ENCODE data around the gene APOL6. TPM values are rescaled to one million over a fixed set of nuclear protein-coding genes. Genes with fewer than 3 reads are reported as not detected.
"Not testable (repeated sequence)": the region's sequence is repeated elsewhere in the genome, so short reads cannot be mapped to it uniquely, and the experiment has no call there.

APOL6 gene
- total and polyA plus RNA-seq, 2 donors (not counting 3 experiments of a cell fraction or from before 2014, with no cell fraction given) = 0.33 to 3.0 TPM

DNA sequence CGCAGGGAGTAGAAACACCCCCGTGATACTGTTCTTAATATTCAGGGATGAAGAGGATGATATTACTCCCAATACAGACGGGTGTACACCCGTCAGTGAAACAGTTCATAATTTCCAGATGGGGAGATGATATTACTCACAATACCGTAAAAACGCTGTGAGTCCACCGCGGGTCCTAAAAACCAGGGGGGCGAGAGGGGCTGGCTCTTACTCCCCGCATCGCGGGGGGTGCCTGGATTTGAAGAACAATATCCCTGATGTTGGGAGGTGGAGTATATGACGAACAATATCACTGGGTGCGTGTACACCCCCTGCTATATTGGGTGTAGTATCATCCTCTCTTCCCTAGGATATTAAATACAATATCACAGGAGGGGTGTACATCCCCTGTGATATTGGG is 48.9 kb downstream of the APOL6 start:
- H2AFZ ChIP-seq (ENCODE audit: low read depth, low read length) = no peak overlapping the region
- dilution Hi-C loops (cut with MboI; ENCODE audit: extremely low pct_ligation_motif_present, low sequenced_read_pairs) = no loop called here
- no peaks in the 10 kb centered on the region for H3K79me2 ChIP-seq (ENCODE audit: control insufficient read depth, insufficient read depth, low read length)
- FAIRE-seq (no peak), DNase-seq (ENCODE audit: low read depth, low spot score) (no peak)
- CTCF ChIA-PET = no interaction called here
- peaks cover 0 to 4% of the 10 kb centered on the region in 2 experiments for H3K27me3 ChIP-seq (ENCODE audit: control insufficient read depth in 2 of 2, insufficient read depth in 2 of 2, low read length in 2 of 2)
- H3K36me3 ChIP-seq (ENCODE audit: control insufficient read depth in 2 of 2, extremely low read depth in 1 of 2, insufficient read depth in 2 of 2, low read length in 2 of 2) = no peaks in the 10 kb centered on the region
- no peaks in the 10 kb centered on the region for H3K9me1 ChIP-seq (replicated peaks; ENCODE audit: control insufficient read depth, extremely low read depth, insufficient read depth, low read length)
- no peak overlapping the region for H3K4me2 ChIP-seq (ENCODE audit: insufficient read depth, low read length)
- POLR2A ChIA-PET = no interaction called here
- no peak overlapping the region for H3K27ac ChIP-seq (ENCODE audit: insufficient read depth, low read depth, low read length)
- BruUV-seq (replicated peaks) = no TSS peak
- no peaks in the 10 kb centered on the region for H3K4me1 ChIP-seq (ENCODE audit: control insufficient read depth, extremely low read depth, insufficient read depth, low read length)
- H3K4me3 ChIP-seq (replicated peaks in 1 of 3; ENCODE audit: insufficient read depth in 1 of 3, low read depth in 1 of 3, low read length in 3 of 3) = no peak overlapping the region
- H3K9ac ChIP-seq (replicated peaks; ENCODE audit: extremely low read depth, insufficient read depth, low read length) = no peak overlapping the region
- no peak for TF ChIP-seq JUN (IDR thresholded peaks at IDR 0.05; ENCODE audit: borderline replicate concordance, insufficient read depth, insufficient read length, low read depth)
- no peak for TF ChIP-seq EZH2 (IDR thresholded peaks at IDR 0.05; ENCODE audit: borderline replicate concordance, low read depth, low read length, severe bottlenecking)
- no peak for TF ChIP-seq GATA2 (IDR thresholded peaks at IDR 0.05; ENCODE audit: insufficient read depth, insufficient read length, low read depth, low read length)
- TF ChIP-seq, protein P1, sequence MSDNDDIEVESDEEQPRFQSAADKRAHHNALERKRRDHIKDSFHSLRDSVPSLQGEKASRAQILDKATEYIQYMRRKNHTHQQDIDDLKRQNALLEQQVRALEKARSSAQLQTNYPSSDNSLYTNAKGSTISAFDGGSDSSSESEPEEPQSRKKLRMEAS (IDR thresholded peaks at IDR 0.05; ENCODE audit: insufficient read depth, insufficient read length) = no peak
- TF ChIP-seq MYC (IDR thresholded peaks at IDR 0.05; ENCODE audit: low read depth, low read length) = no peak
- TF ChIP-seq, protein P2, sequence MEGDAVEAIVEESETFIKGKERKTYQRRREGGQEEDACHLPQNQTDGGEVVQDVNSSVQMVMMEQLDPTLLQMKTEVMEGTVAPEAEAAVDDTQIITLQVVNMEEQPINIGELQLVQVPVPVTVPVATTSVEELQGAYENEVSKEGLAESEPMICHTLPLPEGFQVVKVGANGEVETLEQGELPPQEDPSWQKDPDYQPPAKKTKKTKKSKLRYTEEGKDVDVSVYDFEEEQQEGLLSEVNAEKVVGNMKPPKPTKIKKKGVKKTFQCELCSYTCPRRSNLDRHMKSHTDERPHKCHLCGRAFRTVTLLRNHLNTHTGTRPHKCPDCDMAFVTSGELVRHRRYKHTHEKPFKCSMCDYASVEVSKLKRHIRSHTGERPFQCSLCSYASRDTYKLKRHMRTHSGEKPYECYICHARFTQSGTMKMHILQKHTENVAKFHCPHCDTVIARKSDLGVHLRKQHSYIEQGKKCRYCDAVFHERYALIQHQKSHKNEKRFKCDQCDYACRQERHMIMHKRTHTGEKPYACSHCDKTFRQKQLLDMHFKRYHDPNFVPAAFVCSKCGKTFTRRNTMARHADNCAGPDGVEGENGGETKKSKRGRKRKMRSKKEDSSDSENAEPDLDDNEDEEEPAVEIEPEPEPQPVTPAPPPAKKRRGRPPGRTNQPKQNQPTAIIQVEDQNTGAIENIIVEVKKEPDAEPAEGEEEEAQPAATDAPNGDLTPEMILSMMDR (IDR thresholded peaks at IDR 0.05; ENCODE audit: extremely low read depth in 1 of 2, insufficient read depth in 1 of 2, low read depth in 1 of 2, low read length in 2 of 2) = no peak
- TF ChIP-seq POLR2A (IDR thresholded peaks at IDR 0.05; ENCODE audit: low read depth, low read length) = no peak
- TF ChIP-seq FOS (IDR thresholded peaks at IDR 0.05; ENCODE audit: borderline replicate concordance, insufficient read depth, low read length) = no peak
- TF ChIP-seq POLR2AphosphoS5 (IDR thresholded peaks at IDR 0.05; ENCODE audit: insufficient read depth, low read depth, low read length) = no peak
- no peaks in the 10 kb centered on the region for H3K9me3 ChIP-seq (replicated peaks; ENCODE audit: control insufficient read depth, insufficient read depth, low read length)
- intact Hi-C loops (cut with micrococcal nuclease) = no loop called here
- no peaks in the 10 kb centered on the region for H4K20me1 ChIP-seq (replicated peaks; ENCODE audit: control insufficient read depth, extremely low read depth, insufficient read depth, low read length)

DNA sequence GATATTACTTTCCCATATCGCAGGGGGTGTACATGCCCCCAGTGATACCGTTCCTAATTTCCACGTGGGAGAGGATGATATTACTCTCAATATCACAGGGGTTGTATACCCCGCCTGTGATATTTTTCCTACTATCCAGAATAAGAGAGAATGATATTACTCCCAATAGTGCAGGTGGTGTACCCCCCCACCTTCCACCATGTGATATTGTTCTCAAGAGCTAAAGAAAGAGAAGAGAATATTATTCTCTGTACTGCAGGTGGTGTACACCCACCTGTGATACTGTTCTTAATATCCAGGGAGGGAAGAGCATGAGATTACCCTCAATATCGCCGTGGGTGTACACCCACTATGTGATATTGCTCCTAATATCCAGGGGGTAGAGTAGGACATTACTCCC is 51.6 kb downstream of the APOL6 start:
- dilution Hi-C loops (cut with MboI; ENCODE audit: extremely low pct_ligation_motif_present, low sequenced_read_pairs) = not testable (repeated sequence)

More for the DNA sequence above, 51.6 kb downstream of the APOL6 start:
- FAIRE-seq; H3K4me1 ChIP-seq (ENCODE audit: control insufficient read depth, extremely low read depth, insufficient read depth, low read length); H3K36me3 ChIP-seq (ENCODE audit: control insufficient read depth in 2 of 2, extremely low read depth in 1 of 2, insufficient read depth in 2 of 2, low read length in 2 of 2); CTCF ChIA-PET; DNase-seq (ENCODE audit: low read depth, low spot score); H3K4me2 ChIP-seq (ENCODE audit: insufficient read depth, low read length); H3K4me3 ChIP-seq (replicated peaks in 1 of 3; ENCODE audit: insufficient read depth in 1 of 3, low read depth in 1 of 3, low read length in 3 of 3); H3K9me3 ChIP-seq (replicated peaks; ENCODE audit: control insufficient read depth, insufficient read depth, low read length); H3K79me2 ChIP-seq (ENCODE audit: control insufficient read depth, insufficient read depth, low read length); H3K27me3 ChIP-seq (ENCODE audit: control insufficient read depth in 2 of 2, insufficient read depth in 2 of 2, low read length in 2 of 2); BruUV-seq (replicated peaks); intact Hi-C loops (cut with micrococcal nuclease); H4K20me1 ChIP-seq (replicated peaks; ENCODE audit: control insufficient read depth, extremely low read depth, insufficient read depth, low read length); H3K27ac ChIP-seq (ENCODE audit: insufficient read depth, low read depth, low read length); POLR2A ChIA-PET; H3K9ac ChIP-seq (replicated peaks; ENCODE audit: extremely low read depth, insufficient read depth, low read length); H3K9me1 ChIP-seq (replicated peaks; ENCODE audit: control insufficient read depth, extremely low read depth, insufficient read depth, low read length); H2AFZ ChIP-seq (ENCODE audit: low read depth, low read length): not testable (repeated sequence)
